Lung (tissue), 12 donors: Measurements from ENCODE around the gene SLC7A6OS. TPM values are rescaled to one million over a fixed set of nuclear protein-coding genes. Genes with fewer than 3 reads are reported as not detected.

Source experiments
- ATAC-seq: fragments of 200-7000 bp; cut with Tn5 transposase; one replicate; pipeline ENCODE4 v1.9.1; 2020; ENCODE audit warnings: moderate number of reproducible peaks; ENCODE audit not compliant: insufficient read depth, low FRiP score
- DNase-seq, 3 donors: peaks; one replicate each; pipeline ENCODE4 v3.0.0-alpha.2; 2013 to 2017
- H3K27ac ChIP-seq, 2 donors: one replicate each; pipeline ENCODE4 v1.5.1; 2013; ENCODE audit warnings: mild to moderate bottlenecking in 2 of 2, moderate library complexity in 2 of 2, control low read depth in 1 of 2, inconsistent platforms in 1 of 2, low read depth in 1 of 2, low read length in 1 of 2
- H3K27me3 ChIP-seq, 3 donors: one replicate each; pipeline ENCODE4 v1.5.1; 2013; ENCODE audit warnings: low read length in 2 of 3; ENCODE audit not compliant: control insufficient read depth in 3 of 3, insufficient read depth in 3 of 3
- H3K36me3 ChIP-seq, 4 donors: one replicate each; pipeline ENCODE4 v1.5.1; 2013; ENCODE audit warnings: low read length in 4 of 4, mild to moderate bottlenecking in 1 of 4, moderate library complexity in 1 of 4; ENCODE audit not compliant: control insufficient read depth in 4 of 4, insufficient read depth in 4 of 4
- H3K4me1 ChIP-seq, 5 donors: one replicate each; pipeline ENCODE4 v1.5.1; 2013; ENCODE audit warnings: low read length in 5 of 5, mild to moderate bottlenecking in 2 of 5, moderate library complexity in 1 of 5; ENCODE audit not compliant: control insufficient read depth in 5 of 5, insufficient read depth in 5 of 5
- H3K4me3 ChIP-seq: one replicate; pipeline ENCODE4 v1.5.1; 2013; ENCODE audit warnings: mild to moderate bottlenecking, control low read depth, moderate library complexity
- H3K9ac ChIP-seq, 2 donors: one replicate each; pipeline ENCODE4 v1.5.1; 2013; ENCODE audit warnings: low read length in 2 of 2, control low read depth in 1 of 2; ENCODE audit not compliant: insufficient read depth in 1 of 2
- H3K9me3 ChIP-seq, 4 donors: one replicate each; pipeline ENCODE4 v1.5.1; 2013; ENCODE audit warnings: low read length in 3 of 4, mild to moderate bottlenecking in 1 of 4, moderate library complexity in 1 of 4; ENCODE audit not compliant: control insufficient read depth in 4 of 4, insufficient read depth in 3 of 4
- CTCF ChIP-seq: IDR thresholded peaks from 2 replicates; pipeline ENCODE4 v1.5.1; 2012; ENCODE audit warnings: mild to moderate bottlenecking; ENCODE audit errors: control extremely low read depth, extremely low read depth
- WGBS, 2 donors: extraction: QIAGEN DNeasy Blood & Tissue Kit; methylation state at CpG; one replicate each; pipeline ENCODE4 v1.1.7; 2013; 5-methylcytosine and 5-hydroxymethylcytosine counted together
- polyA plus RNA-seq, 2 donors: library from polyadenylated mRNA; stranded (reverse); fragments of 200-250 nt; gene quantifications; one replicate each; pipeline ENCODE4 v1.2.1, GENCODE V29; 2013
- total RNA-seq, 2 donors: library from RNA; depleted of rRNA in 1 of 2; stranded (reverse); fragments of >200 nt in 1 of 2; gene quantifications; one replicate each; pipeline ENCODE4 v1.2.1, GENCODE V29; 2014 to 2021
- donor health status: control.
- donor health status: control.
- donor health status: Bipolar disorder and iron deficiency.
- donor health status: healthy.
- donor health status: DM: yes; HTN: yes; CAD: no.

Gene SLC7A6OS
- total and polyA plus RNA-seq, 4 donors = 6.3 to 18.9 (median 12.0) TPM

- peaks cover 0 to 36% (median 11%) of the 10 kb centered on the region in 4 donors for H3K36me3 ChIP-seq
- WGBS, 2 donors = 92 to 96% methylated on average over 27 of the region's 27 CpGs
- DNase-seq (no peak), ATAC-seq (no peak)
- peaks cover 0 to 5% (median 0%) of the 10 kb centered on the region in 5 donors for H3K4me1 ChIP-seq
- H3K27me3 ChIP-seq = no peaks in the 10 kb centered on the region
- no peak overlapping the region for H3K9ac ChIP-seq
- H3K27ac ChIP-seq = peak overlapping the region in 1 of 2 donors; percentile 24
- H3K4me3 ChIP-seq = no peak overlapping the region
- no peaks in the 10 kb centered on the region for H3K9me3 ChIP-seq
- TF ChIP-seq CTCF = no peak
Observed at GRCh38 chr16:68259007-68259825, 51.5 kb downstream of the SLC7A6OS start.

GRCh38 chr16:68257906-68258800 lies 52.6 kb downstream of the SLC7A6OS start:
- no peaks in the 10 kb centered on the region for H3K4me1 ChIP-seq
- TF ChIP-seq CTCF = no peak
- ATAC-seq (peak; percentile 36), DNase-seq (no peak)
- H3K4me3 ChIP-seq = no peak overlapping the region
- H3K9ac ChIP-seq = no peak overlapping the region
- H3K36me3 ChIP-seq = peaks cover 0 to 44% (median 11%) of the 10 kb centered on the region in 4 donors
- H3K27ac ChIP-seq = peak overlapping the region; percentile 3 to 85
- no peaks in the 10 kb centered on the region for H3K27me3 ChIP-seq
- H3K9me3 ChIP-seq = no peaks in the 10 kb centered on the region
- WGBS, 2 donors = 47 to 61% methylated on average over 13 of the region's 13 CpGs

GRCh38 chr16:68257251-68257905 lies 53.4 kb downstream of the SLC7A6OS start:
- no peak for TF ChIP-seq CTCF
- H3K27me3 ChIP-seq = no peaks in the 10 kb centered on the region
- H3K27ac ChIP-seq = peak overlapping the region in 1 of 2 donors; percentile 85
- 34 to 69% methylated on average over 6 of the region's 6 CpGs for WGBS, 2 donors
- no peaks in the 10 kb centered on the region for H3K4me1 ChIP-seq
- no peaks in the 10 kb centered on the region for H3K9me3 ChIP-seq
- no peak for ATAC-seq
- no peak overlapping the region for H3K9ac ChIP-seq
- H3K36me3 ChIP-seq = peaks cover 0 to 51% (median 11%) of the 10 kb centered on the region in 4 donors
- DNase-seq = no peak
- H3K4me3 ChIP-seq = no peak overlapping the region
